ENCODE results near the gene SDHB.

SDHB gene

DNA sequence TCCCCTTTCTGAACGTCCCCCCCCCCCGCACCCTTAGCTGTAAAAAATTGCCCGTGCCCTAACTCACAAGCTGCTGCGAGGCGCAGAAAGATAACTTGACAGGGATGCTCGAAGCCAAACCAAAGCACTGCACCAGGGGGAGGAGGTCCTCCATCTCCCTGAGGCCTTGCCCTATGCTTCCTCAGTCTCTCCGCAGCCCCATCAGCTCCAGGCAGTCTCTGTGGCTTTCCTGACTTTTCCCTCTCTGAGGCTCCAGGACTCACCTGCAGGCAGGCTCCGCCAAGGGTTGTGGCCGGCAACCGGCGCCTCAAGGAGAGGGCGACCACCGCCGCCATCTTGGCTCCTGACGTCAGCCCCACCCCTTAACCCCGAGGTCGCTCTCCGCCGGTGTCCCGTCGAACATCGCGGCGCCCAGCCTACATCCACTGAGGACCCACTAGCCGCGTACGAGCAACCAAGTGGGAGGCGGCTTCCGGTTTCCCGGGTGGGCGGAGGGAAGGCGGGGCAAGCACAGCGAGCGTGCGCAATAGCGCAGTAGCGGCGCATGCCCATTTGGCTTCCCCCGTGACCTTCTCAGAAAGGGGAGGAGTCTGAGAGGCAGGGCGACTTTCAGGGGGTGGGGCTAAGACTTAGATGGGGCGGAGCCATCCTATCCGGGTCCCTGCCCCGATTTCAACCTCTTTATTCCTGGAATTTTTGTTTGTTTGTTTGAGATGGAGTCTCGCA is at the start of gene SDHB:
SDHB (minus strand) TSS at position 348 of the 726 bp plus-strand sequence; CDS start at position 335, 13 bp downstream.
- peak; percentile 98 to 99 for DNase-seq (ENCODE audit: low read depth in 2 of 2)

DNA sequence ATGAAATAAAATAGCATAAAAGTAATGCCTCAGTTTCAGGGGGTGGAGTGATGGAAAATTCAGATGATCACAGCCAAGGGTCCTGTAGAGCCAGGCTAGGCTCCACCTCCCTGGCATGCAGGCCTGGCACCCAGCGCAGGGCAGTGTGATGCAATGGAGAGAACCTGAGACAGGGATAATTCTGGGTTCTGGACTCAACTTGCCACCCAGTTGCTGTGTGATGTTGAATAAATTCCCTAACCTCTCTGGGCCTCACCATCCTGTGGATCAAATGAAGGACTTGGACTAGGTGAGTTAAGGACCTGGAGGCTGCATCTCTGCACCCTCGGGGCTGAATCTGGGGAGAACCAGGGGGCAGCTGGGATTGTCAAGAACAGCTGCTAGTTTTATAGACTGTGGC is 48.4 kb upstream of the SDHB start:
- DNase-seq (ENCODE audit: low read depth in 2 of 2), result no peak

DNA sequence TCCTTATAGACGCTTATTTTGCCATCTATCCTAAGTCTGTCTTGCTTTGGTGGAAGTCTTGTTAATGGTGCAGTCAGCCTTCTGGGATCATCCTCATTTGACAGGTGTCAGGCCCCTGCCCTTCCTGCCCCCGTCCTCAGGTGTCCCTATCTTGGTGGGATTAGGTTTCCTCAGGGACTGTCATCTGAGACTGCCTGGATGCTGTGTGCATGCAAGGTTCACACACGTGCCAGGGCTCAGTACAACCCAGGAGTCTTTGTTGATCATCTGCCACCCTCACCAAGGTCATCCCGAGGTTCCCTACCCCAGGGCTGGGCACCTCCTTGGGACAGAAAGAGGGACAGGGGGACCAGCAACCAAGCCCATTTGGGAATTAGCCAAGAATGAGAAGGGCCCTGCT is 47.4 kb upstream of the SDHB start:
- DNase-seq (ENCODE audit: low read depth in 2 of 2), result no peak

DNA sequence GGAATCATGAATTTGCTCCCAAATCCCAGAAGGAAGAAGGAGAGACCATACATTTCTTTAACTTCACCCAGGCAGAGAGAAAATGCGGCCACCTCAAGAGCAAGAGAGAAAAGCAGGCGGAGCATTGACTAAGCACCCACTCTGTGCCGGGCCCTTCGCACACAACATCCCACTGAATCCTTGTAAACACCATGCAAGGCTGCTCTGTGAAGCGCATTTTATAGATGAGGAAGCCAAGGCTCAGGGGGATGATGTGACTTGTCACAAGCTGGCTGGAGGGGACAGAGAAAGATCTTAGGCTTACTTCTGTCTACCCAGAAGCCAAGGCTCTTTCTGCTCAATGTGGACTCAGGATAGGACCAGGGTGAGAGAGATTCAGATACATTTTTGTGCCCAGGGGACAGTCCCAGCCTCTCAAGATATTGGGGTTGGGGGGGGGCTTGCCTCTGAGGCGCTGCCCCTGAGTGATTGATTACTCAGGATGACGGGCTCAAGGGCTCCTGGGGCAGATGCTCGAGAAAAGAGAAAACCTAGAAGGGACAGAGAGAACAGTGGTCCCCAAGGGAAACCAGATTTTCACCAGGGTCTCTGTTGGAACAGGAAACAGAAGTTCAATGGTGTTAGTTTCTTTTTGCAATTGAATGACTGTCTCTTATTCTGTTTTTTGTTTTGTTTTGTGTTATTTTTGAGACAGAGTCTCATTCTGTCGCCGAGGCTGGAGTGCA is 45.9 kb upstream of the SDHB start:
- DNase-seq (ENCODE audit: low read depth in 2 of 2), result no peak

DNA sequence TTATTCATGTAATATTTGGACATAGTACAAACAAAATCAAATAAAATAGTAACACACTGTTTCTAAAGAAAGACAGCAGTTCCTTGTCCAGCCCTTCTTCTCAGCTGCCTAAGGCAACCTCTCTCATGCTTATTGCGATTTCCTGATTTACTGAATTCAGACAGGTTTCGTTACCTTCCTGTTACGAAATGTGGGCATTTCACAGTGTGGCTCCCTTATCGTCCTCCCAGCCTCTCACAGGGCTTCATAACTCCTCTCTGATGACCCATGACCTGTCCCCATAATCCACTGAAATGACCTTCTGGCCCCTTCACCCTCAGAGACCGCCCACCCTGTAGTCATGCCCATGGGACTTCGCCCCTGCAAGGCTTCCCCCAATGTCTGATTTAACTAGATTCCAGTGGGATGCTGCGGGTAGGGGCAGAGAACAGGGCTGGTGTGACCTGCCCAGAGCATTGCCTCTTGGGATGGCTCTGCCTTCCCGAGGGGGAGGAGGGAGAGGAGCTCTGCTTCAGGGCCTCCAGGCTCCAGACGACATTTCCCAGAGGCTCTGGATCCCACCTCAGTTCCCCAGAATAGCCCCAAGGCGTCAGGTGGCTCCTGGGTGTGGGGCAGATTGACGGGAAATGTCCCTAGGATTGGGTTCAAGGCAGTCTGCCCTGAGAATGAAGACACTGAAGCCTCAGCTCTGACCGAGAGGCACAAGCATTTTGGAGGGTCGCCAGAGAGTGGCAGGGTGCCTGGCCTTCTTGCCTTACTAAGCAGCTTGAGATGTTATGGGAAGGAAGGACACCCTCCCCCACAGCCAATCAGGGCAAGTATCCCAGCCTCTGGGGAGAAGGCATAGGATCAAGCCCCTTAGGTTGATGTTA is 44.9 kb upstream of the SDHB start:
- no peak for DNase-seq (ENCODE audit: low read depth in 2 of 2)

DNA sequence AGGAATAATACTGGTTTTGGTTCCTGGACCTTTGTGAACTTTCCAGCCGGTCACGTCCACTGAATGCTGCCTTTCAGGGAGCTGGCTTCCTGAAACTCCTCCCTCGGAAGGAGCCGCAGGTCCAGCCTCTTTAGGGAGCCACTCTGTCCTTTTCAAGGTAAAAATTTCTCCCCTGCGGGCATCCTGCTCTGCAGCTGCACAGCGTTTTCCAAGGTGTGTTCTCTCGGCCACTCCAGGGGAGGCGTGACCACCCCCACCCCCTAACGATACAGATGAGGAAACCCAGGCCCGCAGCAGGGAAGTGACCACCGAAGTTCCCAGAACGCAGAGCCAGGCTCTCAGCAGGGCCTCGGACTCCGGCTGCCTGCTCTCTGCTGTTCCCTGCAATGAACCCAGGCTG is 44.0 kb upstream of the SDHB start:
- no peak for DNase-seq (ENCODE audit: low read depth in 2 of 2)

DNA sequence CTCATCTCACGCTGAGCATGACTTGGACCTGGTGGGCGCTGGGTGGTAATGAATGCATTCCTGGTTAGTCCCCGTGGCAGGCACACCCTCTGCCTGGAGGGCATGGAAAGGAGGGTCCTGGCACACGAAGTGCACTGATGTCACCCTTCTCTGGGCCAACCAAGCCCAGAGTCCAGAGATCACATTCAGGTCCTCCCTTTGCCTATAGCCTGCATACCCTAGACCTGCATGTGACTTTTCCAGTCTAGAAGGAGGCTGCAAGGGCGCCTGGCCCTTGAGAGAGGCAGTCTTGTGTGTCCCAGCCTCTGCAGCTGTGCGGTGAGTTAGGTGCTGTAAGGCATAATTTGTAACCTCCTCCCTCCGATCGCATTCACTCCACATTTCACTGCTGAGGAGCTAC is 43.3 kb upstream of the SDHB start:
- DNase-seq (ENCODE audit: low read depth in 2 of 2), result no peak

DNA sequence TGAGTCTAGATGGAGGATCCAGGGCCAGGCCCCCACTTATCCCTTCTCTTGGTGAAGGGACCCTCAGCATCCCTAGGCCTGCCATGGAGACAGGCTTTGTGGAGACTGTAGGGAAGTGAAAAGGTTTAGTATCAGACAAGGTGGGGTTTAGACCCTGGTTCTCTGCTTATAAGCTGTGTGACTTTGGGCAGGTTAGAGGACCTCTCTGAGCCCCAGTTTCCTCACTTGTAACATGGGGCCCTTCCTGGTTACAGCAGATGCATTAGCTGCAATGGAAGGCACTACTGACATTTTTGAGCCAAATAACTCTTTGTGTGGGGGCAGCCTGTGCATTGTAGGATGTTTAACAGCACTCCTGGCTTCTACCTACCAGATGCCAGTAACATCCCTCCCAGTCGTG is 42.8 kb upstream of the SDHB start:
- DNase-seq (ENCODE audit: low read depth in 2 of 2), result no peak

DNA sequence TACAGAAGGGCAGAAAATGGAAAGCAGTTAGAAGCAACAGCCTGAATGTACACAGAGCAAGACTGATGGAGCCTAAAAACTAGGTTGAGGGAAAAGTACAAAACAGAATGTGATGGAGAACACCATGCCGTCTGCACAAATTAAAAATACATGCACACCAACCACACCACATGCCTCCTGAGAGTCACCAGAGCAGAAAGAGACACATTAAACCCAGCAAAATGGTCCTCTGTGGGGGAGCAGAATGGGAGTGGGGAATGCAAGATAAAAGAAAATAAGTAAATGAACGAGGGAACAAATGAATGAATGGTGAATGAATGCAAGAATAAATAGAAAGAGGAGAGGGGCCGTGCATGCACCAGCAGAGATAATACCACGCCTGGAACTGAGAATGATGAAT is 41.3 kb upstream of the SDHB start:
- DNase-seq (ENCODE audit: low read depth in 2 of 2), result no peak

DNA sequence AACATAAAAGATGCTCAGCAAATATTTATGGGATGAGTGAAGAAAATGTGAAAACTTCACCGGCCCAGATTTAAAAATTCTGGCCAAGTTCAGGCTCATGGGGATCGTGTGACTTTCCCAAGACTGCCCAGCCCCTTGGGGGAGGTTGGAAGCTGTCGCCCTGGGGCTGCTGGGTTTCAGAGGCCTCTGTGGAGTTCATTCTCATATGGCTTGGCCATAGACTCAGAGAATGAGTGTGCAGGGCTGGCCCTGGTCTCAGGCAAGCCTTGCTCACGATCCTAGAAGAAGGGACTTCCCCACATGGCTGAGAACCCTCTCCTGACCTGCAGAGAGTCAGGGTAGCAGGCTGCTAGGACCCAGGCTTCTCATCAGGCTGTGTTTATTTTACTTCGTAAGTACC is 40.8 kb upstream of the SDHB start:
- no peak for DNase-seq (ENCODE audit: low read depth in 2 of 2)

DNA sequence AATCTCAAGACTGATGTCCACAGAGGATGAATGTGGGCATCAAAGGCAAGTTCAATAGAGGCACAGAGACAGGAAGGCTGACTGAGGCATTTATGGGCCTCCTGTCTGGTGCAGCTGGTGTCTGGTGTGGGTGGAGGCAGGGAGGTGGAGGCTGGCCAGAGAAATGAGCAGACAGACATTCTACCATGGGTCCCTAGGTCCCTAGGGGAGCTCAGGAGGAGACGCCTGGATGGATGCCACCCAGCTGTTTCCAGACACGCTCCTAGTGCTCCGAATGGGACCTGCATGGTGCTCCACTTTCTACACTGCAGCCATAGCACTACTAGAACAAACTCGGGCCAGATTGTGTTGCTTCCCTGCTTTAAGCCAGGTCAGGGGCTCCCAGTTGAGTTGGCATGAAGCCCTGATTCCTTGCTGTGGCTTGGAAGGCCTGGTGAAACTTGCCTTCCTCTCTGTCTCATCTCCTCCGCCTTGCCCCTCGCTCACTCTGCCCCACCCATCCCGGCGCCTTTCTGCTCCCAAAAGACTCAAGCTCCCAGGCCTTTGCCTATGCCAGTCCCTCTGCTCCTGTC is 40.1 kb upstream of the SDHB start:
- no peak for DNase-seq (ENCODE audit: low read depth in 2 of 2)

DNA sequence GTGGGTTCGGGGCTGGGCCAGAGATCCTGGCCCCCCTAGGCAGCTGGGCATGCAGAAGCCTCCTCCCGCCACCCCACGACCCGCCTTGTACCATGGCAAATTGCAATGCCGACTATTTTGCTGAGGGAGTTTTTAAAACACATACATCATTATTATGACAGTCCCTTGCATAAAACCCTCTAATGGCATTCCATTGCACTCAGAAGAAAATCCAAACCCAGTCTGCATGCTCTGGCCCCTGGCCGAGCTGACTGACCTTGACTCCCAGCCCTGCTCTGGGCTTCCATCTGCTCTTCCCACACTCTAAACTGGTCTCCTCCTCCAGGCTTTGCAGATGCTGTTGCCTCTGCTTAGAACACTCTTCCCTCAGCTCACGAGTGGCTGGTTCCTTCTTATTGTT is 37.4 kb upstream of the SDHB start:
- DNase-seq (ENCODE audit: low read depth in 2 of 2), result no peak

DNA sequence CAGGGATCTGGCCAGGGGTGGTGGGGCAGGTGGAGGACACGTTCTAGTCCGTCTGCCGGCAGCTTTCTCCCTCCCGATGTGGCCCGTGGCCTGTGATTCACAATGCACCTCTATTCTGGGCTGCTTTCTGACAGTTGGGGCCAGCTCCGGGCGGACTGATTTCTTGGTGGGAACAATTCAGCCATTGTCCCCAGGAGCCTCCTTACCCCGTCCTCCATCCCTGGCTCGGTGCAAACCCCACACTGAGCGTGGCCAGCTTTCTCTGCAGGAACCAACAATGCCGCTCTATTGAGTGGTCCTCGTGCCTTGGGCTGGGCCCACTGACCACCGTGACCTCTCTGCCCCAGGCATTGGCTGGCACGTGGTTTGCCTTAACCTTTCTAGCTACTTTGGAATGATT is 35.7 kb upstream of the SDHB start:
- no peak for DNase-seq (ENCODE audit: low read depth in 2 of 2)

DNA sequence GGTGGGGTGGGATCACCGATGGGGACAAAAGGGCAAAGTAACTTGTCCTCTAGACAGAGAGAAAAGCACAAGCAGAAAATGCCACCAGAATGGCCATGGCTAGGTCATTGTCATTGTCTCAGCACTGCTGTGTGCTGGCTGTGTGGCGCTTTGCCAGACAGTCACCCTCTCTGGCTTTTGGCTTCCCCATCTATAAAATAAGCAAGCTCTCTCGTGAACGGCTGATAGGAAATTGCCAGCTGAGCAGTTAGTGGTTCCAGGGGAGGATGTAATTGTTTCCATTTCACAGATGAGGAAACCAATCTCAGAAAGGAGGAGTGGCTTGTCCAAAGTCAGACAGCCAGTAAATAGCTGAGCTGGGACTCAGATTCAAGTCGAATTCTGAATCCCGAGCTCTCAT is 32.9 kb upstream of the SDHB start:
- no peak for DNase-seq (ENCODE audit: low read depth in 2 of 2)

DNA sequence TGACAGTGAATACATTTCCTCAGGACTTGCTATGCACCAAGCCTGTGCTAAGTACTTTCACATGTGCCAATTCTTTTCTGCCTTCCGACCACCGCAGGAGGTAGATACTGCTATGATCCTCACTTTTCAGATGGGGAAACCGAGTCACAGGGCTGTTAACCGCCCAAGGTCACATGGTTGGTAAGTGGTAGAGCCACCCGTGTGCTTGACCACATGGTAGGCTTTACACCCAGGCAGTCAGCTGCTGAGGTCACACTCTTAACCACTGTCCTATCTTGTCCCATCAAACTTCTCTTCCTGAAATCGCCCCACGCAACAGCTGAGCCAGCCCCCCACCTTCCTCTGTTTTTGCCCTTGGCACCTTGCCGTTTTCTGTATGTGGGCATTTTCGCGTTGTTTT is 31.0 kb upstream of the SDHB start:
- no peak for DNase-seq (ENCODE audit: low read depth in 2 of 2)

DNA sequence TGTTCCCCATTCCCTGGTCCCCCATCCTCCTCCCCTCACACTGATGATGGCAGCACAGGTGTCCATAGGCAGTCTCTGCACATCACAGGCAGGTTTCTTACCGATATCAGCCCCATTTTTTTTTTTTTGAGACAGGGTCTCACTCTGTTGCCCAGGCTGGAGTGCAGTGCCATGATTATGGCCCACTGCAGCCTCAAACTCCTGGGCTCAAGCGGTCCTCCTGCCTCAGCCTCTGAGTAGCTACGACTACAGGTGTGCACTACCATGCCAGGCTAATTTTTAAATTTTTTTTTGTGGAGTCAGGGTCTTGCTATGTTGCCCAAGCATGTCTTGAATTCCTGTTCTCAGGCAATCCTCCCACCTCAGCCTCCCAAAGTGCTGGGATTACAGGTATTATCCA is 28.9 kb upstream of the SDHB start:
- DNase-seq (ENCODE audit: low read depth in 2 of 2), result no peak

DNA sequence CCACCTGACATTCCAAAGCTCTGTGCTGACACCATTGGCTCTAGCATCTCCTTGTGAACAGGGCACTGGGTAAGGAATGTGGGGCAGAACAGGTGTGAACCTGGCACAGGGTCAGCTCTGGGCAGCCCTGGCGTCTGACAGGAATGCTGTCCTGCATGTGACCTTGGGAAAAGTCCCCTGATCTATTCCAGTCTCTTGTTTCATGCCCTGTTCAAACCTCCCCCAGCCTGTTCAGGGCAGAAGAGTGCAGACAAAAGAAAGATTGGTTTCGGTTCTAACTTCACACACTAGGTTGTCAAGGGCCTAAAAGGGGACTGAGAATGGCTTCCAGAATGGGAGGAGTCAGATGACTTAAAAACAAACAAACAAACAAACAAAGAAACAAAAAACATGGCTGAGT is 27.6 kb upstream of the SDHB start:
- no peak for DNase-seq (ENCODE audit: low read depth in 2 of 2)

DNA sequence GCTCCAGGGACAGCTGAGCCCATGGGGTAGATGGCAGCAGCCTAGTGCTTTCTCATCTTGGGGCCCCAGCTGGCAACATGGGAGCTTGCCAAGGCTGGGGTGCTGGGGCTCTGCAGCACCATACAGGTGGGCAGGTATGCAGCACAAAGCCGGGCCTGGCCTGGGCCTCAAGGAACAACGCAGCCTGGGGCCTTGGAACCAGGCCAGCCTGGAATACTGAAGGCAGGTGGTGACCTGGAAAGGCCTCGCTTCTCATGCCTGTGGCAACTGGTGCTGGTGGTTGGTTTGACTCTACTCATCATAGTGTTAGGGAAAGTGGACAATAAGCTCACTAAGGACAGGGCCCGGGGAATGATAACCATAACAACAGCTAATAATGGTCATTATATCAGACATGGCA is 27.0 kb upstream of the SDHB start:
- DNase-seq (ENCODE audit: low read depth in 2 of 2), result no peak

DNA sequence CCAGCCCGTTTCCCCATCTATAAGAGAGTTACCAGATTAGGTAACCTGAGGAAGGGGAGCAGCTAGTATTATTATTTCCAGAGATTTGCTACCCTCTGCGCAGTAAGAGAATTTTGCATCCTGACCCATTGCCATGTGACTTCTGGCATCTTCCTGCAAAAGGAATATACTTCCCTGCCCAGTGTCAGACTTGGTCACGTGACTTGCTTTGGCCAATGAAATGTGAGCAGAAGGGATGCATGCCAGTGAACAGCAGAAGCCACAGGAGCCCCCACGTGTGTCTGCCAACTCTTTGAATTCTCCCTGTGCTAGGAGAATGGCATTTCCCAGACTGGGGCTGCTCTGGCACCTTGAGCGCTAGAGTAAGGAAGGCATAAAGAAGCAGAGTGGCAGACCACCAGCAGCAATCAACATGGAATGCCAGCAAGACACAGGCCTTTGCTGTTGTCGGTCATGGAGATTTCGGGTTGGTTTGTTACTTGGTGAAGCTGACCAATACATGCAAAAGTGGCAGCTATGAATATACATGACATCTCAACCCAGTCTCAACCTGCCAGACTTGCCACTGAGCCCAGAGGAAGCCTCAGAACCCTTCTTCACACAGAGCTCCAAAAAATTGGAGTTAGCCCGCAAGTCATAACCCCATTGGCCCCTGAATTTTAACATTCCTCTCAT is 26.4 kb upstream of the SDHB start:
- DNase-seq (ENCODE audit: low read depth in 2 of 2), result no peak

DNA sequence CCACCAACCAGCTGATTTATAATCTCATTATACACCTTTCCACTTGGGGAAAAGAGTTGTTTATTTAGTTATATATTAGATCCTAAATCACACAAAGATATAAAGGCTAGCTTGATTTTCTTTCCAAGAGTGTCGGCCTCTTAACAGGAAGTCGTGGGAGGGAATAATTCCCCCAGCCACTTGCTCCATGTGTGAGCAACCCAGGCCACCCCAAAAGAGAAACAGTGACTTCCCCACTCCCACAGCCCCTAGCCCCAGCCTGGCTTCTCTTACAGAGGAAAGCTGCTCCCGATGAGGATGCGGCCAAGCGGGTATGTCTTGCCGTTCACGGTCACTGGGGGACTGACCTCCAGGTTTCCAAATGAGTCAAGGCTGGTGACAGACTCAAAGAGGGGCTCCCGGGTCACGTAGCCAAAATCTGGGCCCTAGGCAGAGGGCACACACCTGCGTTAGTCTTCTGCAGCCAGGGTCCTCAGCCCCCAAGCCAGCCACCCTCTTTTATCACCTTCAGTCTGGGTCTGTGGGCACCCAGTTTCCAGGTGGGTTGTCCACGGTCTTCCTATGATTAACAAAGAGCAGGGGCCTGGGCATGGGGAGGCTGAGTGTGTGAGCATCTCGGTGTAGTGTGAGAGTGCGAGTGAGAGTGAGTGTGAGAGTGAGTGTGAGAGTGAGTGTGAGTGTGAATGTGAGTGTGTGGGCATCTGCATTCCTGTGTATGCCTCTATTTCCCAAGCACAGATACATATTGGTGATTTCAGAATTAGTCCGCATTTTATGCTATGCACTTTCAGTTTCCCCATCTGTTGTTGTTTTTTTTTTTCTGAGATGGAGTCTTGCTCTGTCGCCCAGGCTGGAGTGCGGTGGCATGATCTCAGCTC is 25.4 kb upstream of the SDHB start:
- DNase-seq (ENCODE audit: low read depth in 2 of 2), result no peak

Measured in stimulated activated CD4-positive, alpha-beta T cell treated with anti-CD3 and anti-CD28 coated beads, Interleukin-1b, Interleukin-23, amount 100 ng/mL, for 4 hours (primary cell).